ENCODE results near the gene UTP15.

Gene UTP15

GRCh38 chr5:73529081-73529480 is 36.5 kb upstream of the UTP15 start:
- TF ChIP-seq CTCF (IDR thresholded peaks at IDR 0.05; ENCODE audit: insufficient read depth, low read depth, low read length, missing control alignments), result no peak
- DNase-seq (ENCODE audit: low read depth), result no peak
- no peak overlapping the region for H3K4me3 ChIP-seq (ENCODE audit: low read depth, low read length)

DNA sequence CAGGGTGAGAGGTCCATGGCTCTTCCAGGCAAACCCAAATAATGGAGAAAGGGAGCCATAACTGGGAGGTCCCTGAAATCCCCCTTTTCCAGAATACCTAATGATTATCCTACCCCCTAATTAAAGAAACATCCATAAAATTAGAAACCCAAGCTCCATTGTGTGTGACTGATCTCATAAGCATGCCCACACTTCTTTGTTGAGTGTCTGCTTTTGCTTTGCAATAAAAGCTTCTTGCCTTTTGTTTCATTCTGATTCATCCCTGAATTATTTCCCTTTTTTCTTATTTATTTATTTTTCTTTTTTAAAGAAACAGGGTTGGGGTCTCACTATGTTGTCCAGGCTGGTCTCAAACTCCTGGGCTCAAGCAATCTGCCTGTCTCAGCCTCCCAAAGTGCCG is 34.2 kb upstream of the UTP15 start:
- no peak for TF ChIP-seq CTCF (IDR thresholded peaks at IDR 0.05; ENCODE audit: insufficient read depth, low read depth, low read length, missing control alignments)
- no peak for DNase-seq (ENCODE audit: low read depth)
- no peak overlapping the region for H3K4me3 ChIP-seq (ENCODE audit: low read depth, low read length)

DNA sequence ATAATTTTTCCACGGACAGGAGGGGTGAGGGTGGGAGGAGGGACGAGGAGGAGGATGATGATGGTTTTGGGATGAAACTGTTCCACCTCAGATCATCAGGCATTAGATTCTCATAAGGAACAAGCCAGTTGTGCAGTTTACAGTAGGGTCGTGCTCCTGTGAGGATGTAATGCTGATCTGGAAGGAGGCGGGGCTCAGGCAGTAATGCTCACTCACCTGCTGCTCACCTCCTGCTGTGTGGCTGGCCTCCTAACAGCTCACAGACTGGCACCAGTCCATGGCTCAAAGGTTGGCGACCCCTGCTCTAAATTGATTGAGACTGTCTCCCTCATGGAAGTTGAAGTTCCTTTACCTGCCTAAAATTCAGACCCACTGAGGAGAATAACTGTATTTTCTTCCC is 33.3 kb upstream of the UTP15 start:
- no peak for DNase-seq (ENCODE audit: low read depth)
- no peak overlapping the region for H3K4me3 ChIP-seq (ENCODE audit: low read depth, low read length)
- TF ChIP-seq CTCF (IDR thresholded peaks at IDR 0.05; ENCODE audit: insufficient read depth, low read depth, low read length, missing control alignments), result no peak

DNA sequence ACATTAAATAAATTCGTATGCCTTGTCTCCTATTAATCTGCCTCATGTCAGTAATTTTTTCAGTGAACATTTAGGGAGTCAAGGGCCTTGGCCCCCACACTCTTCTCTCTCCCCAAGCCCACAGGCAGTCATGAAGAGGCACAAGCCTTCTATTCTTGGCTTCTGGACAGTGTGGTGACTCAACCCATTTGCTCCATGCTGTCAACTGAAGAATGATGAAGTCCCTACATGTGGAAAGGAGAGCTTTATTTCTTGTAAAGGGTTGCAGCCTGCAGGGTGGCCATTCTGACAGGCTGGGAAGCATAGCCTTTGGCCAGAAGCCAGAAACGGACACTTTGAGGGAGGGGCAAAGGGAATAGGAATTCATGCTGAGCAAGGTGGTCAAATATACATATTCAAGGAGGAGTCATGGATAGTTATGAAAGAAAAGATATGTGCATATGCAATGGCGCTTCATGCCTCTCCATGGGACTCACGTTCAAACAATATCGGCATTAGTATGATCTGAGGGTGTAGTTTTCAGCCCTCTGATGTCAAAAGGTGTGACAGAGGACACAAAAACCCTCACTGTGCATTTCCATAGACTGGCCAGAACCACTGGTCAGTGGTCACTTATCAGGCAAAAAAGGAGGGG is 31.4 kb upstream of the UTP15 start:
- H3K4me3 ChIP-seq (ENCODE audit: low read depth, low read length), result no peak overlapping the region
- DNase-seq (ENCODE audit: low read depth), result no peak
- no peak for TF ChIP-seq CTCF (IDR thresholded peaks at IDR 0.05; ENCODE audit: insufficient read depth, low read depth, low read length, missing control alignments)

- TF ChIP-seq CTCF (IDR thresholded peaks at IDR 0.05; ENCODE audit: insufficient read depth, low read depth, low read length, missing control alignments), result no peak
- DNase-seq (ENCODE audit: low read depth), result no peak
- no peak overlapping the region for H3K4me3 ChIP-seq (ENCODE audit: low read depth, low read length)
These were observed 30.6 kb upstream of the UTP15 start for GRCh38 chr5:73534971-73535370.

GRCh38 chr5:73539730-73540129 is 25.8 kb upstream of the UTP15 start:
- DNase-seq (ENCODE audit: low read depth), result no peak
- no peak overlapping the region for H3K4me3 ChIP-seq (ENCODE audit: low read depth, low read length)
- no peak for TF ChIP-seq CTCF (IDR thresholded peaks at IDR 0.05; ENCODE audit: insufficient read depth, low read depth, low read length, missing control alignments)

- no peak for DNase-seq (ENCODE audit: low read depth)
- no peak for TF ChIP-seq CTCF (IDR thresholded peaks at IDR 0.05; ENCODE audit: insufficient read depth, low read depth, low read length, missing control alignments)
- no peak overlapping the region for H3K4me3 ChIP-seq (ENCODE audit: low read depth, low read length)
These were observed 25.4 kb upstream of the UTP15 start for GRCh38 chr5:73540192-73540591.

Measured in GM12865 (cell line).